ENCODE data around the gene GFPT2. TPM values are rescaled to one million over a fixed set of nuclear protein-coding genes. Genes with fewer than 3 reads are reported as not detected.

Gene GFPT2
- total and polyA plus RNA-seq, 2 of the 8 experiments (the other 6 are each of a cell fraction or from before 2014, with no cell fraction given): 83.7 to 143 TPM

GRCh38 chr5:180358179-180358578 is 5.0 kb upstream of the GFPT2 start (continued):
- TF ChIP-seq CHD7 (IDR thresholded peaks at IDR 0.05; ENCODE audit: insufficient replicate concordance, low read length): no peak
- TF ChIP-seq KDM1A (IDR thresholded peaks at IDR 0.05; ENCODE audit: borderline replicate concordance, low read length): no peak
- TF ChIP-seq TAF1 (IDR thresholded peaks at IDR 0.05; ENCODE audit: low read depth, low read length): no peak
- no peak for TF ChIP-seq SAP30 (IDR thresholded peaks at IDR 0.05; ENCODE audit: insufficient read depth, insufficient replicate concordance, low read length)
- TF ChIP-seq GABPA (IDR thresholded peaks at IDR 0.05; ENCODE audit: borderline replicate concordance, insufficient read depth, low read length): no peak

Data from H1 (cell line).